GM12878 (cell line): ENCODE results near the gene R3HDM2. TPM values are rescaled to one million over a fixed set of nuclear protein-coding genes. Genes with fewer than 3 reads are reported as not detected.
A peak's percentile ranks its signal among the peaks of the same experiment; 100 is the strongest.

ENCODE experiments used
- BACH1 ChIP-seq: fragments of 450-650 bp; IDR thresholded peaks from 2 replicates; pipeline ENCODE4 v1.6.1; 2017; ENCODE audit warnings: mild to moderate bottlenecking, borderline replicate concordance
- CHD2 ChIP-seq: IDR thresholded peaks from 2 replicates; pipeline ENCODE4 v1.6.1; 2011; ENCODE audit warnings: low read depth, low read length, improper control_type of control experiment, borderline replicate concordance
- CREB1 ChIP-seq: IDR thresholded peaks from 2 replicates; pipeline ENCODE4 v1.6.1; 2012; ENCODE audit warnings: low read depth, mild to moderate bottlenecking, inconsistent platforms
- CTCF ChIP-seq, 3 experiments: IDR thresholded peaks in 2 of 3; conservative IDR thresholded peaks in 1 of 3; 2 replicates each; pipeline ENCODE4 v1.5.1; 2011; ENCODE audit warnings: low read depth in 3 of 3, low read length in 3 of 3, mild to moderate bottlenecking in 3 of 3, control low read depth in 2 of 3, moderate library complexity in 2 of 3, inconsistent platforms in 1 of 3, mixed read lengths in 1 of 3; ENCODE audit not compliant: control insufficient read depth in 2 of 3, insufficient read depth in 1 of 3; ENCODE audit errors: extremely low read depth in 1 of 3
- E2F8 ChIP-seq: fragments of 450-650 bp; IDR thresholded peaks from 2 replicates; pipeline ENCODE4 v1.6.1; 2018; ENCODE audit warnings: mild to moderate bottlenecking, low read depth, moderate library complexity; ENCODE audit not compliant: partially characterized antibody
- ETV6 ChIP-seq, 2 experiments: fragments of 450-650 bp in 1 of 2; IDR thresholded peaks in 1 of 2; conservative IDR thresholded peaks in 1 of 2; 2 replicates each; pipeline ENCODE4 v1.6.1; 2014; ENCODE audit warnings: antibody characterized with exemption in 1 of 2, borderline replicate concordance in 1 of 2, low read depth in 1 of 2, mild to moderate bottlenecking in 1 of 2, moderate library complexity in 1 of 2
- IKZF1 ChIP-seq: fragments of 450-650 bp; conservative IDR thresholded peaks from 2 replicates; pipeline ENCODE4 v1.6.1; 2017; ENCODE audit warnings: antibody characterized with exemption, mild to moderate bottlenecking
- IKZF2 ChIP-seq, 2 experiments: fragments of 450-650 bp; IDR thresholded peaks; 2 replicates each; pipeline ENCODE4 v1.6.1; 2017; ENCODE audit warnings: mild to moderate bottlenecking in 2 of 2, moderate library complexity in 2 of 2
- MEF2B ChIP-seq: fragments of 450-650 bp; IDR thresholded peaks from 2 replicates; pipeline ENCODE4 v1.6.1; 2018; ENCODE audit warnings: mild to moderate bottlenecking, moderate library complexity; ENCODE audit not compliant: partially characterized antibody, poor library complexity, severe bottlenecking
- MTA2 ChIP-seq: fragments of 450-650 bp; IDR thresholded peaks from 2 replicates; pipeline ENCODE4 v1.6.1; 2016; ENCODE audit warnings: low read depth, mild to moderate bottlenecking, moderate library complexity
- MXI1 ChIP-seq: fragments of 150-350 bp; IDR thresholded peaks from 2 replicates; pipeline ENCODE4 v1.6.1; 2011; ENCODE audit warnings: low read depth, mild to moderate bottlenecking, inconsistent platforms, low read length, improper control_type of control experiment
- PKNOX1 ChIP-seq: fragments of 450-650 bp; IDR thresholded peaks from 2 replicates; pipeline ENCODE4 v1.6.1; 2016; ENCODE audit warnings: mild to moderate bottlenecking
- POLR2A ChIP-seq: IDR thresholded peaks from 2 replicates; pipeline ENCODE4 v1.6.1; 2011; ENCODE audit warnings: low read depth, mild to moderate bottlenecking, low read length
- SKIL ChIP-seq: fragments of 450-650 bp; IDR thresholded peaks from 2 replicates; pipeline ENCODE4 v1.6.1; 2017; ENCODE audit warnings: mild to moderate bottlenecking, low read depth, inconsistent platforms; ENCODE audit not compliant: poor library complexity, severe bottlenecking
- SMARCA5 ChIP-seq: fragments of 450-650 bp; IDR thresholded peaks from 2 replicates; pipeline ENCODE4 v1.6.1; 2017; ENCODE audit warnings: mild to moderate bottlenecking
- SMC3 ChIP-seq: IDR thresholded peaks from 2 replicates; pipeline ENCODE4 v1.6.1; 2011; ENCODE audit warnings: low read length, improper control_type of control experiment, borderline replicate concordance
- SP1 ChIP-seq: IDR thresholded peaks from one replicate; pipeline ENCODE4 v1.6.1; 2011; ENCODE audit warnings: low read depth, low read length
- polyA plus RNA-seq, 11 experiments: library from polyadenylated mRNA; depleted of rRNA in 4 of 11; unstranded in 6 of 11; stranded (reverse) in 5 of 11; fragments of >200 nt; fragmentation: Nextera tagmentation in 4 of 11; fragmentation: Illumina TruSeq in 1 of 11; extraction: Ambion mirVana in 4 of 11; extraction: Trizol in 1 of 11; gene quantifications; 1 replicate in 1 of 11; 2 replicates in 10 of 11; pipeline versions ENCODE4 v1.2.1 to v1.2.3, GENCODE V29; 2011 to 2016; ENCODE audit warnings: inconsistent platforms in 2 of 11, missing spikeins in 2 of 11, low read depth in 1 of 11
- total RNA-seq, 4 experiments: library from RNA; depleted of rRNA in 3 of 4; stranded (reverse); fragments of >200 nt in 3 of 4; fragmentation: Illumina TruSeq in 1 of 4; extraction: Trizol in 1 of 4; gene quantifications; 2 replicates each; pipeline versions ENCODE4 v1.2.1 to v1.2.3, GENCODE V29; 2013 to 2021

R3HDM2 gene
- total and polyA plus RNA-seq, 10 of the 15 experiments (the other 5 are each of a cell fraction or from before 2014, with no cell fraction given), result 4.6 to 26.1 (median 11.2) TPM

- peak; percentile 49 for TF ChIP-seq E2F8
- TF ChIP-seq SMC3, result peak; percentile 74; the same call in 1 of the 2 replicates
- TF ChIP-seq CTCF (IDR thresholded peaks at IDR 0.05 in 2 of 3, conservative IDR thresholded peaks at IDR 0.05 in 1 of 3; ENCODE audit: control insufficient read depth in 2 of 3, extremely low read depth in 1 of 3, insufficient read depth in 1 of 3, low read depth in 3 of 3, low read length in 3 of 3), result peak; percentile 94 to 99 (median 98)
- TF ChIP-seq CREB1, result peak; percentile 82
- TF ChIP-seq POLR2A, result 0 out of 2 replicates have a peak, but pooled peaks have one; percentile 24
- peak; percentile 65 for TF ChIP-seq SKIL
- TF ChIP-seq MEF2B, result peak; percentile 99
- peak; percentile 63 for TF ChIP-seq SP1
- peak; percentile 86 for TF ChIP-seq SMARCA5
- peak; percentile 63; the same call in 1 of the 2 replicates for TF ChIP-seq CHD2
- TF ChIP-seq BACH1, result peak; percentile 50; the same call in 1 of the 2 replicates
- TF ChIP-seq ETV6 (conservative IDR thresholded peaks at IDR 0.05 in 1 of 2, IDR thresholded peaks at IDR 0.05 in 1 of 2; ENCODE audit: borderline replicate concordance in 1 of 2, low read depth in 1 of 2), result no peak
- TF ChIP-seq IKZF1, result peak; percentile 69
- peak; percentile 35; the same call in 1 of the 2 replicates for TF ChIP-seq MTA2
- peak; percentile 75 for TF ChIP-seq MXI1
- TF ChIP-seq PKNOX1, result 0 out of 2 replicates have a peak, but pooled peaks have one; percentile 9
- TF ChIP-seq IKZF2 (IDR thresholded peaks at IDR 0.05), result peak; percentile 69 to 70; a peak in 3 of 4 replicates
Observed at GRCh38 chr12:57462251-57462911, 31.5 kb upstream of the R3HDM2 start (continued).
